HG03175 (cell line): ENCODE results near the gene STAT5B.
"Not testable (repeated sequence)": the region's sequence is repeated elsewhere in the genome, so short reads cannot be mapped to it uniquely, and the experiment has no call there.

Source experiments
- ATAC-seq: cut with Tn5 transposase; IDR thresholded peaks from one replicate; pipeline ENCODE4 v1.9.1; 2021; ENCODE audit warnings: mild to moderate bottlenecking, moderate library complexity; ENCODE audit not compliant: unreplicated experiment

Gene STAT5B

GRCh38 chr17:42276359-42276608 lies at the start of gene STAT5B:
Gene STAT5B, minus strand, starts transcription at chr17:42276391. Its CDS starts 44,264 bp downstream, at chr17:42232127.
- ATAC-seq: peak; percentile 55

- no peak for ATAC-seq
Measured at GRCh38 chr17:42325026-42325425, 48.8 kb upstream of the STAT5B start.

GRCh38 chr17:42323268-42323773 lies 47.1 kb upstream of the STAT5B start:
- ATAC-seq: no peak

- peak; percentile 76 for ATAC-seq
Measured at GRCh38 chr17:42322382-42323267, 46.4 kb upstream of the STAT5B start.

GRCh38 chr17:42321555-42321954 lies 45.4 kb upstream of the STAT5B start:
- no peak for ATAC-seq

- not testable (repeated sequence) for ATAC-seq
Measured at GRCh38 chr17:42317967-42318366, 41.8 kb upstream of the STAT5B start.

DNA sequence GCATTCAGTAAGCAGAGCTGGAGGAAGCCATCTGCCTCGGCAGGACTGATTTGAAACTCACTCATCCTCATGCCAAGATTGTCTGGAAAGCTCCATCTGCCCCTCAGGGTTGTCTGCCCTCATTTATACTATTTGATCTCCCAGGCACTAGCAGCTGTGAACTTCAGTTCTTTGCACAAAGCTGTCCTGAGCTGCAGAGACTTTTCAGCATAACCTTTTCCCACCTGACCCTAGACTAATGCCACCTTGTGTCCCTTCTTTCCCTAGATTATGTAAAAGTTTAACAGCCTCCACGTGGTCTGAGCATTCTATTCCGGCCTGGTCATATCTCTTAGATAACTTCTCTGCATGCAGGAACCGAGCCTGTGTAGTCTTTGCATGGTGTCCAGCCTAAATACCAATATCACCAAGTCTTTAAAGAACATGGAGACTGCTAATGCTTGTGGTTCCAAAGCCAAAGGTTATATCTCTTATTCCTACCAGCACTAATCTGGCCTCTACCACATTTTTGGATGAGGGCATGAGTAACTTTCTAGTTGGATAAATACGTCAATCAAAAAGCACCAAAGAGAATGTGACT lies 41.2 kb upstream of the STAT5B start:
- ATAC-seq: no peak

DNA sequence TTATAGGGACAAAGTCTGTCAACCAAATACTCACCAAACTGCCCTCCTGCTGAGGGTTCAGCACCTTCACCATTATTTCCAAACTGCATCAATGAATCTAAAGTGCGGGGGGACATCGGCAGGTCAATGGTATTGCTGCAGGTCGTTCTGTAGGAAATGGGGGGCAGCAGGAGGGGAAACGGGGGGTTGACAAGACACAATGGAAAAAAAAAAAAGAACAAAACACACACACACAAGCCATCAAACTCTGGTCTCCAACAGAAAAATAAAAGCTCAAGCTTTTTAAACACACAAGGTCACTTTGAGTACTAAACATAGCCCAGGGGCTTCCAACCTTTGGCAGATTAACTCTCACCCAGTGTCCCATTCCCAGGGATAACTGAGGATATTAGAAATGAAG lies 40.6 kb upstream of the STAT5B start:
- ATAC-seq: no peak

DNA sequence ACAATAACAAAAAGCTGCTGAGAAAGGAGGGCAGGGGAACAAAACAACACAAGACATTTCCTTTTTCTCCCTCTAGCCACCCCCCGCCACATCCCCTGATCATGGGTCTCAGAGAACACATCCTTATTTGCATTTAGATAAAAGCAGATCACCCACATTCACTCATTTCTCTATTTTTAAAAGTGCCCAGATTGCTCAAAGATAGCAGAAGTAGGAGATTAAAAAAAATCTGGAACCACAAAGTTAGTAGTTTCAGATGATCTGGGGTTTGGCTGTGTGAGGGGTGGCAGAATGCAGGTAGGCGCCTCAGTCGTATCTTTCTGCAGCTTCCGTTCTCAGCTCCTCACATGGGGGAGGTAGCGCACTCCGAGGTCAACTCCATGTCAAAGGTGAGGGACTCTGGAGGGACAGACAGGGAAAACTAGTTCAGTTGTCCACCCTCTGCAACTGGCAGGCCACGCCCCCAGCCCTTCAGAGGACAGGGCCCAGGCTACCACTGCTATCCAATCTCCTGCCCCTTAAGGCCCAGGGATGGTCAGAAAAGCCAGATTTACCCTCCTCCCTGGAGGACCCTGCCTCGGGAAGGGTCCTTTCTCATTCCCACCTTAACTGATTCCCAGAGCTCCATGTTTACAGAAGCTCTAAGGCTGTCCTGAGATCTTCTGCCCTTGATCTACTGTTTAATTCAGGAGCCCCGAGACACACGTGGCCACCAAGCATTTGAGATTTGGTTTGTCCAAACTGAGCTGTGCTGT lies 39.4 kb upstream of the STAT5B start:
- ATAC-seq: no peak

- no peak for ATAC-seq
Measured at GRCh38 chr17:42313773-42314566, 37.8 kb upstream of the STAT5B start.

GRCh38 chr17:42313389-42313772 lies 37.2 kb upstream of the STAT5B start:
- ATAC-seq: no peak

DNA sequence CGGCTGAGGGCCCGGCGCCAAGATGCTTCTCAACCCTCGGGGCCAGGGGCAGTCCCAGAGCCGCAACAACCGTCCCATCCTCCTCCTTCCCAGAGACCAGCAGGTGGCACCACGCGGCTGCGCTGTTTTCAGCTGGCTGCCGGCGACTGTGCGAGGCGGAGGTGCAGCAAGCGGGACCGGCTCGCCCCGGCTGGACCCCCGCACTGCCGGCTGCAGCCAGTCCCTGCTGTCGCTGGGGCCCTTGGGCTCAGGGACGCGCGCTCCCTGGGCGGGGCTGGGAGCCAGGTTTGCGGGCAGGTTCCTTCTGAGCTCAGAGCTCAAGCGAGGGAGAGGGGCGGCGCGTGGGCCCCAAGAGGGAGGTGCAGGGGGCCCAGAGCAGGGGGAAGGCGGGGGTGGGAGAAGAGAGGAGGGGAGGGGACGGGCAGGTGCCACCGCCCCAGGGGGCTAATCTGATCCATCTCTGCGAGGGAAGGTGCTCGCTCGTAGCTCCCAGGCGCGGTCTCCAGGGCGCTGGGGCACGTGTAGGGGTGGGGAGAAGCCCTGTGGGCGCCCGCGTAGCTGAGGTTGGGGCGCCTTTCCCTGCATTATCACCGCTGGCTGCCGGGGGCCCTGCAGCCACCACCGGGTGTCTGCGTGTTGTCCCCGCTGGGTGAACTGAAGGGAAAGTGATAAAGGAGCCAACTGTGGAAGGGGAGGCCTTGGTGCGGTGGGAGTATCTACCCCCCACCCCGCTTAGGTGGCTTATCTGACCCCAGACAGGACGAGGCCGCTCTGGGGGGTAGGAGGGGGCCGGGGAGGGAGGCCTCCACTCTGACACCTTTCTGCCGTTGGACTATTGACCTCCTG lies 36.3 kb upstream of the STAT5B start:
- no peak for ATAC-seq

DNA sequence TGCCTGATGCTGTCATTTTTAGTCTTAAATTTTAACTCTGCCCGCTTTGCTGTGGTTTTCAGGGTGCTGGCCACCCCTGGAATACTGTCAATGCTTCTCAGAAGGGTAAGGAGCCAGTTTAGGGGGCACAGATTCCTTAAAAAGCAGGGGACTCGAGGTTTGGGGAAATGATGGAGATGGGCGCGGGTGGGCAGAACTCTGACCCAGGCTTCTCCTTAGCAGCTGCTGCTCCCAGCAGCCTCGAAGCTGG lies 35.8 kb upstream of the STAT5B start:
- no peak for ATAC-seq

GRCh38 chr17:42311240-42312034 lies 35.2 kb upstream of the STAT5B start:
- ATAC-seq: no peak

DNA sequence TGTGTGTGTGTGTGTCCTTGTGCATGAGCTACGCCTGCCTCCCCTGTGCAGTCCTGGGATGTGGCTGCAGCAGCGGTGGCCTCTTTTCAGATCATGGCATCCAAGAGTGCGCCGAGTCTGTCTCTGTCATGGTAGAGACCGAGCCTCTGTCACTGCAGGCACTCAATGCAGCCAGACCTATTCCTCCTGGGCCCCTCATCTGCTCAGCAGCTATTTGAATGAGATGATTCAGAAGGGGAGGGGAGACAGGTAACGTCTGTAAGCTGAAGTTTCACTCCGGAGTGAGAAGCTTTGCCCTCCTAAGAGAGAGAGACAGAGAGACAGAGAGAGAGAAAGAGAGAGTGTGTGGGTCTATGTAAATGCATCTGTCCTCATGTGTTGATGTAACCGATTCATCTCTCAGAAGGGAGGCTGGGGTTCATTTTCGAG lies 34.6 kb upstream of the STAT5B start:
- ATAC-seq: no peak

GRCh38 chr17:42309986-42310786 lies 34.0 kb upstream of the STAT5B start:
- ATAC-seq: no peak

GRCh38 chr17:42309142-42309541 lies 33.0 kb upstream of the STAT5B start:
- ATAC-seq: no peak

DNA sequence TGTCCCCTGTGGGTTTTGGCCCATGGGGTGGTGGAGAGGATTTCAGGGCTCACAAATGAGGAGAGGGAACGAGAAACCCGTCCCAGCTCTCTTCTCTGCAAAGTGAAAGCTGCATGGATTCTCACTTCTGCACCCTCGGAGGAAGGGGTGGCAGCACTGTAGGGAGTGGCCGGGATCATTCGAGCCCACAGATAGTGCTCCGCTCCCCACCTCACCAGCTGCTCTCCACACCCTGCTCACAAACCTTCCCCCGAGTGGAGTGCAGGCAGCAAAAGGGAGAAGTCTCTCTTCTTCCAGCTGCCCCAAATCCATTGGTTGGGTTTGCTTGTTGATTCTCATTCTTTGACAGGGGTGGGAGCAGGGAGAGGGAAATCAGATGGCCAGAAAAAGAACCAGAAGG lies 32.3 kb upstream of the STAT5B start:
- ATAC-seq: no peak
